Liver (tissue), 9 donors: ENCODE data around the gene ULK4. TPM values are rescaled to one million over a fixed set of nuclear protein-coding genes. Genes with fewer than 3 reads are reported as not detected.

Source experiments
- DNase-seq: peaks from one replicate; pipeline ENCODE4 v3.0.0-alpha.2; 2017; ENCODE audit warnings: low spot score
- H3K27ac ChIP-seq, 2 donors: one replicate each; pipeline ENCODE4 v1.7.0; 2013; ENCODE audit warnings: inconsistent platforms in 2 of 2, low read length in 2 of 2, control low read depth in 1 of 2, low read depth in 1 of 2, mild to moderate bottlenecking in 1 of 2
- H3K27me3 ChIP-seq, 4 donors: one replicate each; pipeline versions ENCODE4 v1.6.1 to v1.7.0; 2013; ENCODE audit warnings: low read length in 3 of 4, inconsistent platforms in 1 of 4, mild to moderate bottlenecking in 1 of 4, moderate library complexity in 1 of 4; ENCODE audit not compliant: control insufficient read depth in 4 of 4, insufficient read depth in 4 of 4
- H3K36me3 ChIP-seq, 4 donors: one replicate each; pipeline versions ENCODE4 v1.6.1 to v1.7.0; 2013; ENCODE audit warnings: low read length in 3 of 4, mild to moderate bottlenecking in 3 of 4, low read depth in 1 of 4, moderate library complexity in 1 of 4; ENCODE audit not compliant: control insufficient read depth in 4 of 4, insufficient read depth in 3 of 4
- H3K4me1 ChIP-seq, 4 donors: one replicate each; pipeline versions ENCODE4 v1.6.1 to v1.7.0; 2013; ENCODE audit warnings: low read length in 3 of 4, mild to moderate bottlenecking in 3 of 4, moderate library complexity in 1 of 4; ENCODE audit not compliant: control insufficient read depth in 4 of 4, insufficient read depth in 4 of 4
- H3K4me3 ChIP-seq, 3 donors: one replicate each; pipeline versions ENCODE4 v1.6.1 to v1.7.0; 2013; ENCODE audit warnings: low read length in 3 of 3, control low read depth in 1 of 3, low read depth in 1 of 3, mild to moderate bottlenecking in 1 of 3
- H3K9ac ChIP-seq, 2 donors: one replicate each; pipeline ENCODE4 v1.7.0; 2013; ENCODE audit warnings: low read length in 2 of 2, mild to moderate bottlenecking in 2 of 2, moderate library complexity in 2 of 2, control low read depth in 1 of 2, low read depth in 1 of 2
- H3K9me3 ChIP-seq, 4 donors: one replicate each; pipeline versions ENCODE4 v1.6.1 to v1.7.0; 2013; ENCODE audit warnings: low read length in 3 of 4; ENCODE audit not compliant: control insufficient read depth in 4 of 4
- CTCF ChIP-seq: fragments of 150-350 bp; IDR thresholded peaks from 2 replicates; pipeline ENCODE4 v1.5.1; 2017; ENCODE audit warnings: improper control_type of control experiment, low read depth, low read length; ENCODE audit not compliant: missing input control
- EGR1 ChIP-seq, 2 donors: IDR thresholded peaks; 2 replicates each; pipeline ENCODE4 v1.6.1; 2016 to 2018; ENCODE audit warnings: antibody characterized with exemption in 2 of 2, low read depth in 2 of 2
- FOXA1 ChIP-seq: IDR thresholded peaks from 2 replicates; pipeline ENCODE4 v1.6.1; 2016; ENCODE audit warnings: antibody characterized with exemption
- FOXA2 ChIP-seq: IDR thresholded peaks from 2 replicates; pipeline ENCODE4 v1.6.1; 2016; ENCODE audit warnings: antibody characterized with exemption
- GABPA ChIP-seq, 2 donors: IDR thresholded peaks in 1 of 2; conservative IDR thresholded peaks in 1 of 2; 2 replicates each; pipeline ENCODE4 v1.6.1; 2016; ENCODE audit warnings: antibody characterized with exemption in 2 of 2, mild to moderate bottlenecking in 1 of 2, moderate library complexity in 1 of 2
- HNF4A ChIP-seq, 2 donors: conservative IDR thresholded peaks; 2 replicates each; pipeline ENCODE4 v1.6.1; 2016; ENCODE audit warnings: antibody characterized with exemption in 2 of 2, mild to moderate bottlenecking in 2 of 2
- HNF4G ChIP-seq: IDR thresholded peaks from 2 replicates; pipeline ENCODE4 v1.6.1; 2016; ENCODE audit warnings: antibody characterized with exemption
- JUND ChIP-seq, 2 donors: IDR thresholded peaks; 2 replicates each; pipeline ENCODE4 v1.6.1; 2016; ENCODE audit warnings: antibody characterized with exemption in 2 of 2
- MAX ChIP-seq: IDR thresholded peaks from 2 replicates; pipeline ENCODE4 v1.6.1; 2016; ENCODE audit warnings: antibody characterized with exemption
- NR2F2 ChIP-seq: IDR thresholded peaks from 2 replicates; pipeline ENCODE4 v1.6.1; 2016; ENCODE audit warnings: antibody characterized with exemption
- RAD21 ChIP-seq, 2 donors: IDR thresholded peaks; 2 replicates each; pipeline ENCODE4 v1.6.1; 2016; ENCODE audit warnings: antibody characterized with exemption in 2 of 2, mild to moderate bottlenecking in 2 of 2
- RXRA ChIP-seq, 2 donors: IDR thresholded peaks; 2 replicates each; pipeline ENCODE4 v1.6.1; 2017 to 2018; ENCODE audit warnings: antibody characterized with exemption in 2 of 2, mild to moderate bottlenecking in 1 of 2
- SP1 ChIP-seq: IDR thresholded peaks from 2 replicates; pipeline ENCODE4 v1.6.1; 2018; ENCODE audit warnings: antibody characterized with exemption, mild to moderate bottlenecking
- TAF1 ChIP-seq: conservative IDR thresholded peaks from 2 replicates; pipeline ENCODE4 v1.6.1; 2016; ENCODE audit warnings: antibody characterized with exemption, mild to moderate bottlenecking
- YY1 ChIP-seq: IDR thresholded peaks from 2 replicates; pipeline ENCODE4 v1.6.1; 2016; ENCODE audit warnings: antibody characterized with exemption, mild to moderate bottlenecking
- ZBTB33 ChIP-seq: IDR thresholded peaks from 2 replicates; pipeline ENCODE4 v1.6.1; 2016; ENCODE audit warnings: antibody characterized with exemption
- WGBS: extraction: QIAGEN DNeasy Blood & Tissue Kit; methylation state at CpG from one replicate; pipeline ENCODE4 v1.1.7; 2013; 5-methylcytosine and 5-hydroxymethylcytosine counted together
- polyA plus RNA-seq, 2 donors: library from polyadenylated mRNA; stranded (reverse) in 1 of 2; unstranded in 1 of 2; fragments of 200-250 nt in 1 of 2; fragments of >200 nt in 1 of 2; fragmentation: Nextera tagmentation in 1 of 2; extraction: Ambion mirVana in 1 of 2; gene quantifications; one replicate each; pipeline versions ENCODE4 v1.2.1 to v1.2.3, GENCODE V29; 2013 to 2015
- total RNA-seq, 2 donors: library from RNA; depleted of rRNA; stranded (reverse); fragments of >200 nt; gene quantifications; one replicate each; pipeline ENCODE4 v1.2.3, GENCODE V29; 2014
- TF ChIP-seq, protein P1 (sequence below): IDR thresholded peaks from 2 replicates; pipeline ENCODE4 v1.6.1; 2016; ENCODE audit warnings: antibody characterized with exemption
- donor health status: healthy.
- donor health status: healthy.
- donor health status: healthy.
- donor health status: healthy.
- donor health status: healthy.

Gene ULK4
- total and polyA plus RNA-seq, 4 donors: 1.1 to 11.5 (median 3.2) TPM

GRCh38 chr3:41652931-41653330 lies 309.0 kb downstream of the ULK4 start:
- Histone ChIP-seq H3K4me3 (no peak overlapping the region), H3K9ac (no peak overlapping the region), H3K9me3 (no peaks in the 10 kb centered on the region), H3K36me3 (no peaks in the 10 kb centered on the region), H3K27ac (no peak overlapping the region), H3K4me1 (peaks cover 0 to 9% (median 2%) of the 10 kb centered on the region in 4 donors), H3K27me3 (no peaks in the 10 kb centered on the region)
- WGBS: 97% methylated on average over 3 of the region's 3 CpGs
- no peak for DNase-seq
- TF ChIP-seq YY1 (no peak), HNF4A (conservative IDR thresholded peaks at IDR 0.05) (no peak)

DNA sequence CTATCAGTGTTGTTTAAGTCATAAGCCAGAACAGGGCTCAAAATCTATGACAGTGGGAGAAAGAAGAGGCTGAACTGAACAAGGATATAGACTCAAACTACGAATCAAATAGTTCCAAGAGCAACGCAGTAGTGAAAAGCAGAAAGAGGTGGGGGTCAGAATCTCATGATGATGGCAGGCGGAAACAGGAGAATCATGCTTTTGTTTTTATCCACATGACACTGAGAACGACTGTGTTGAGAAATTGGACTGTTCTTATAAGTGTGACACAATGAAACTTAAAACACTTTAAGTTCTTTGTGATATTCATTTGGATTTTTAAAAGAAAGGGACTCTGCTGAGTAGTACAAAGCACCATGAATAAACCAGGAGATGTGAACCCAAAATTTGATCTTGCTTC lies 309.4 kb downstream of the ULK4 start:
- DNase-seq: no peak
- H3K9ac ChIP-seq: no peak overlapping the region
- peaks cover 0 to 9% (median 2%) of the 10 kb centered on the region in 4 donors for H3K4me1 ChIP-seq
- WGBS: 80% methylated on average over 4 of the region's 4 CpGs
- H3K27me3 ChIP-seq: no peaks in the 10 kb centered on the region
- H3K9me3 ChIP-seq: no peaks in the 10 kb centered on the region
- no peak overlapping the region for H3K4me3 ChIP-seq
- H3K36me3 ChIP-seq: no peaks in the 10 kb centered on the region
- TF ChIP-seq NR2F2: no peak
- no peak overlapping the region for H3K27ac ChIP-seq

- DNase-seq: no peak
- Histone ChIP-seq H3K4me1 (peaks cover 0 to 9% (median 2%) of the 10 kb centered on the region in 4 donors), H3K27ac (no peak overlapping the region), H3K27me3 (no peaks in the 10 kb centered on the region), H3K9me3 (no peaks in the 10 kb centered on the region), H3K36me3 (no peaks in the 10 kb centered on the region), H3K9ac (no peak overlapping the region), H3K4me3 (no peak overlapping the region)
- no peak for TF ChIP-seq TAF1
- TF ChIP-seq MAX: no peak
- no peak for TF ChIP-seq RAD21 (IDR thresholded peaks at IDR 0.05)
Measured at GRCh38 chr3:41651718-41652117, 310.2 kb downstream of the ULK4 start.

- H3K36me3 ChIP-seq: no peaks in the 10 kb centered on the region
- no peak overlapping the region for H3K9ac ChIP-seq
- no peak overlapping the region for H3K27ac ChIP-seq
- H3K4me1 ChIP-seq: peaks cover 0 to 9% (median 2%) of the 10 kb centered on the region in 4 donors
- H3K9me3 ChIP-seq: no peaks in the 10 kb centered on the region
- DNase-seq: no peak
- no peak overlapping the region for H3K4me3 ChIP-seq
- 98% methylated on average over 11 of the region's 11 CpGs for WGBS
- H3K27me3 ChIP-seq: no peaks in the 10 kb centered on the region
- TF ChIP-seq FOXA1 (no peak), NR2F2 (no peak), CTCF (no peak), TAF1 (no peak), MAX (no peak), HNF4G (no peak), RAD21 (IDR thresholded peaks at IDR 0.05) (no peak), RXRA (IDR thresholded peaks at IDR 0.05) (no peak), GABPA (IDR thresholded peaks at IDR 0.05 in 1 of 2, conservative IDR thresholded peaks at IDR 0.05 in 1 of 2) (no peak), ZBTB33 (no peak), JUND (IDR thresholded peaks at IDR 0.05) (no peak), EGR1 (IDR thresholded peaks at IDR 0.05; ENCODE audit: low read depth in 2 of 2) (no peak), YY1 (no peak), FOXA2 (no peak), SP1 (no peak), HNF4A (conservative IDR thresholded peaks at IDR 0.05) (no peak)
- TF ChIP-seq, protein P1, sequence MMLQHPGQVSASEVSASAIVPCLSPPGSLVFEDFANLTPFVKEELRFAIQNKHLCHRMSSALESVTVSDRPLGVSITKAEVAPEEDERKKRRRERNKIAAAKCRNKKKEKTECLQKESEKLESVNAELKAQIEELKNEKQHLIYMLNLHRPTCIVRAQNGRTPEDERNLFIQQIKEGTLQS: no peak
Measured at GRCh38 chr3:41650406-41650805, 311.5 kb downstream of the ULK4 start.
